Measurements from ENCODE around the gene ANKH. TPM values are rescaled to one million over a fixed set of nuclear protein-coding genes. Genes with fewer than 3 reads are reported as not detected.

ANKH gene
- total RNA-seq, 1 experiment from 2014 or later, result 16.9 TPM

- TF ChIP-seq NR2C2 (CRISPR knock-in tag; IDR thresholded peaks at IDR 0.05) (no peak), CREB1 (CRISPR knock-in tag; IDR thresholded peaks at IDR 0.05) (no peak)
- TF ChIP-seq, protein P1, sequence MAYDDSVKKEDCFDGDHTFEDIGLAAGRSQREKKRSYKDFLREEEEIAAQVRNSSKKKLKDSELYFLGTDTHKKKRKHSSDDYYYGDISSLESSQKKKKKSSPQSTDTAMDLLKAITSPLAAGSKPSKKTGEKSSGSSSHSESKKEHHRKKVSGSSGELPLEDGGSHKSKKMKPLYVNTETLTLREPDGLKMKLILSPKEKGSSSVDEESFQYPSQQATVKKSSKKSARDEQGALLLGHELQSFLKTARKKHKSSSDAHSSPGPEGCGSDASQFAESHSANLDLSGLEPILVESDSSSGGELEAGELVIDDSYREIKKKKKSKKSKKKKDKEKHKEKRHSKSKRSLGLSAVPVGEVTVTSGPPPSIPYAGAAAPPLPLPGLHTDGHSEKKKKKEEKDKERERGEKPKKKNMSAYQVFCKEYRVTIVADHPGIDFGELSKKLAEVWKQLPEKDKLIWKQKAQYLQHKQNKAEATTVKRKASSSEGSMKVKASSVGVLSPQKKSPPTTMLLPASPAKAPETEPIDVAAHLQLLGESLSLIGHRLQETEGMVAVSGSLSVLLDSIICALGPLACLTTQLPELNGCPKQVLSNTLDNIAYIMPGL (CRISPR knock-in tag; IDR thresholded peaks at IDR 0.05), result no peak
- TF ChIP-seq, protein P2, sequence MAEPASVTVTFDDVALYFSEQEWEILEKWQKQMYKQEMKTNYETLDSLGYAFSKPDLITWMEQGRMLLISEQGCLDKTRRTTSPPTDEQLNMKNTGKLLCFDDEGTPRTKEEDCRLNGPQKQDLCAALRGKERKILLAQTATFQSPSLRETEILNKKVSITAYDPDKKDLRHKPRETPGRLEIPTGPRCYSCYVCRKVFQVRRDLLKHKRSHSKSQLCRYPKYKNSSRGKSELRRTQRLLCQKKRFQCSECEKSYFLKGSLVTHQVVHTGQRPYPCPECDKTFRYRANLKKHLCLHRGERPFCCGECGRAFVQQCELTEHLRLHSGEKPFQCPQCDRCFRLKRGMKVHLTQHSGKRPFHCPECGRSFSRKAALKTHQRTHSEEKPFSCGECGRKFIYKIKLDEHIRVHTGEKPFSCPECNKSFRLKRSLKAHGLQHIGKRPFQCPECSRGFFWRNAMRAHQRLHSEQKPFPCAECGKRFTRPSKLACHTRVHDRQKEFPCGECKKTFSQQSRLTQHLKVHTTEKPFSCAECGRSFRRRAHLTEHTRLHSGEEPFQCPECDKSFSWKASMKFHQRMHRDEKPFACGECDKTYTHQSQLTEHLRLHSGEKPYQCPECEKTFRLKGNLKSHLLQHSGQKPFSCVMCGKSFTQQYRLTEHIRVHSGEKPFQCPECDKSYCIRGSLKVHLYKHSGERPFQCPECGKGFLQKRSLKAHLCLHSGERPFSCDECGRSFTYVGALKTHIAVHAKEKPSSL (CRISPR knock-in tag; conservative IDR thresholded peaks at IDR 0.05), result no peak
- TF ChIP-seq, protein P3, sequence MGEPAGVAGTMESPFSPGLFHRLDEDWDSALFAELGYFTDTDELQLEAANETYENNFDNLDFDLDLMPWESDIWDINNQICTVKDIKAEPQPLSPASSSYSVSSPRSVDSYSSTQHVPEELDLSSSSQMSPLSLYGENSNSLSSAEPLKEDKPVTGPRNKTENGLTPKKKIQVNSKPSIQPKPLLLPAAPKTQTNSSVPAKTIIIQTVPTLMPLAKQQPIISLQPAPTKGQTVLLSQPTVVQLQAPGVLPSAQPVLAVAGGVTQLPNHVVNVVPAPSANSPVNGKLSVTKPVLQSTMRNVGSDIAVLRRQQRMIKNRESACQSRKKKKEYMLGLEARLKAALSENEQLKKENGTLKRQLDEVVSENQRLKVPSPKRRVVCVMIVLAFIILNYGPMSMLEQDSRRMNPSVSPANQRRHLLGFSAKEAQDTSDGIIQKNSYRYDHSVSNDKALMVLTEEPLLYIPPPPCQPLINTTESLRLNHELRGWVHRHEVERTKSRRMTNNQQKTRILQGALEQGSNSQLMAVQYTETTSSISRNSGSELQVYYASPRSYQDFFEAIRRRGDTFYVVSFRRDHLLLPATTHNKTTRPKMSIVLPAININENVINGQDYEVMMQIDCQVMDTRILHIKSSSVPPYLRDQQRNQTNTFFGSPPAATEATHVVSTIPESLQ (CRISPR knock-in tag; IDR thresholded peaks at IDR 0.05), result no peak
Measured at GRCh38 chr5:14662721-14663260, 208.8 kb downstream of the ANKH start (continued).

GRCh38 chr5:14660833-14661232 is 210.7 kb downstream of the ANKH start:
- no peak for ATAC-seq
- peaks cover 35% of the 10 kb centered on the region for H3K27me3 Mint-ChIP-seq (ENCODE audit: low read depth)
- no peak overlapping the region for H3K4me3 Mint-ChIP-seq
- H3K36me3 Mint-ChIP-seq, result no peaks in the 10 kb centered on the region
- 0 out of 2 replicates have a peak, but pooled peaks cover 3% of the 10 kb centered on the region for H3K9me3 Mint-ChIP-seq
- no peak overlapping the region for H3K27ac Mint-ChIP-seq
- DNase-seq (ENCODE audit: low spot score), result no peak
- peaks cover 13% of the 10 kb centered on the region for H3K4me1 Mint-ChIP-seq
- POLR2A ChIA-PET, result no interaction called here
- CTCF ChIA-PET, result interaction anchor here (1.5 kb wide), 2 partner anchors 12 to 13 kb away, joined by 3 to 5 read pairs; no protein-coding TSS in a partner anchor
- TF ChIP-seq ZNF396 (CRISPR knock-in tag; IDR thresholded peaks at IDR 0.05; ENCODE audit: borderline replicate concordance) (no peak), MAX (CRISPR knock-in tag; IDR thresholded peaks at IDR 0.05) (no peak), PREB (CRISPR knock-in tag; IDR thresholded peaks at IDR 0.05; ENCODE audit: borderline replicate concordance) (no peak), TP53 (CRISPR knock-in tag; IDR thresholded peaks at IDR 0.05) (no peak), ZNF263 (CRISPR knock-in tag; IDR thresholded peaks at IDR 0.05; ENCODE audit: low read depth) (no peak), TEAD1 (CRISPR knock-in tag; IDR thresholded peaks at IDR 0.05) (no peak), JAZF1 (CRISPR knock-in tag; IDR thresholded peaks at IDR 0.05) (no peak), CREM (CRISPR knock-in tag; IDR thresholded peaks at IDR 0.05) (no peak), IRF2 (CRISPR knock-in tag; IDR thresholded peaks at IDR 0.05; ENCODE audit: borderline replicate concordance, low read depth) (no peak), ZNF423 (CRISPR knock-in tag; IDR thresholded peaks at IDR 0.05) (no peak), JUN (CRISPR knock-in tag; IDR thresholded peaks at IDR 0.05) (no peak), ZNF317 (CRISPR knock-in tag; IDR thresholded peaks at IDR 0.05; ENCODE audit: borderline replicate concordance, low read depth) (no peak), ZNF512 (CRISPR knock-in tag; IDR thresholded peaks at IDR 0.05; ENCODE audit: borderline replicate concordance) (no peak), ATF1 (CRISPR knock-in tag; IDR thresholded peaks at IDR 0.05) (no peak)
- TF ChIP-seq, protein P4, sequence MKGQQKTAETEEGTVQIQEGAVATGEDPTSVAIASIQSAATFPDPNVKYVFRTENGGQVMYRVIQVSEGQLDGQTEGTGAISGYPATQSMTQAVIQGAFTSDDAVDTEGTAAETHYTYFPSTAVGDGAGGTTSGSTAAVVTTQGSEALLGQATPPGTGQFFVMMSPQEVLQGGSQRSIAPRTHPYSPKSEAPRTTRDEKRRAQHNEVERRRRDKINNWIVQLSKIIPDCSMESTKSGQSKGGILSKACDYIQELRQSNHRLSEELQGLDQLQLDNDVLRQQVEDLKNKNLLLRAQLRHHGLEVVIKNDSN (CRISPR knock-in tag; IDR thresholded peaks at IDR 0.05), result no peak
- TF ChIP-seq, protein P5, sequence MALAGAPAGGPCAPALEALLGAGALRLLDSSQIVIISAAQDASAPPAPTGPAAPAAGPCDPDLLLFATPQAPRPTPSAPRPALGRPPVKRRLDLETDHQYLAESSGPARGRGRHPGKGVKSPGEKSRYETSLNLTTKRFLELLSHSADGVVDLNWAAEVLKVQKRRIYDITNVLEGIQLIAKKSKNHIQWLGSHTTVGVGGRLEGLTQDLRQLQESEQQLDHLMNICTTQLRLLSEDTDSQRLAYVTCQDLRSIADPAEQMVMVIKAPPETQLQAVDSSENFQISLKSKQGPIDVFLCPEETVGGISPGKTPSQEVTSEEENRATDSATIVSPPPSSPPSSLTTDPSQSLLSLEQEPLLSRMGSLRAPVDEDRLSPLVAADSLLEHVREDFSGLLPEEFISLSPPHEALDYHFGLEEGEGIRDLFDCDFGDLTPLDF (CRISPR knock-in tag; IDR thresholded peaks at IDR 0.05), result no peak
- TF ChIP-seq, protein P6, sequence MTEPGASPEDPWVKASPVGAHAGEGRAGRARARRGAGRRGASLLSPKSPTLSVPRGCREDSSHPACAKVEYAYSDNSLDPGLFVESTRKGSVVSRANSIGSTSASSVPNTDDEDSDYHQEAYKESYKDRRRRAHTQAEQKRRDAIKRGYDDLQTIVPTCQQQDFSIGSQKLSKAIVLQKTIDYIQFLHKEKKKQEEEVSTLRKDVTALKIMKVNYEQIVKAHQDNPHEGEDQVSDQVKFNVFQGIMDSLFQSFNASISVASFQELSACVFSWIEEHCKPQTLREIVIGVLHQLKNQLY (CRISPR knock-in tag; IDR thresholded peaks at IDR 0.05), result no peak
